GM12878 (cell line): ENCODE measurements around the gene KCTD8. TPM values are rescaled to one million over a fixed set of nuclear protein-coding genes. Genes with fewer than 3 reads are reported as not detected.

Experiments used
- ATAC-seq: fragments of 200-7000 bp; cut with Tn5 transposase; 3 replicates; pipeline ENCODE4 v1.9.1; 2020; ENCODE audit warnings: mild to moderate bottlenecking, moderate library complexity
- BruUV-seq: library from RNA; stranded (reverse); fragments of 400-500 nt; replicated peaks from 2 replicates; lab custom pipeline; 2021; lab: Mats Ljungman, UMichigan
- CTCF ChIA-PET: fragments of 300-600 bp; sonication (Branson Sonifier 250); formaldehyde crosslinking; extraction: SDS; loops from one replicate; lab custom pipeline; 2021; ENCODE audit warnings: inconsistent platforms; lab: Yijun Ruan, JAX
- POLR2A ChIA-PET: fragments of 350-600 bp; formaldehyde crosslinking; extraction: SDS; loops from one replicate; lab custom pipeline; 2021; ENCODE audit warnings: inconsistent platforms; lab: Charles Lee
- RAD21 ChIA-PET: fragments of 300-600 bp; sonication (Branson Sonifier 250); formaldehyde crosslinking; loops from one replicate; lab custom pipeline; 2023; ENCODE audit warnings: antibody characterized with exemption; ENCODE audit not compliant: unreplicated experiment; lab: Charles Lee
- SMC1A ChIA-PET: fragments of 300-600 bp; sonication (Branson Sonifier 250); formaldehyde crosslinking; loops from one replicate; lab custom pipeline; 2023; ENCODE audit not compliant: unreplicated experiment, uncharacterized antibody; lab: Charles Lee
- DNase-seq: peaks from one replicate; pipeline ENCODE4 v3.0.0-alpha.2; 2011; ENCODE audit warnings: low read depth, low spot score
- FAIRE-seq: peaks from 3 replicates; lab custom pipeline; 2011; peaks lifted over from hg19 to GRCh38; lab: Jason Lieb, UNC
- H2AFZ ChIP-seq: 2 replicates; pipeline ENCODE4 v1.6.0; 2011; ENCODE audit warnings: low read depth, low read length, control low read depth; ENCODE audit not compliant: control insufficient read depth
- H3K27ac ChIP-seq: 2 replicates; pipeline ENCODE4 v1.5.1; 2011; ENCODE audit warnings: control low read depth; ENCODE audit not compliant: control insufficient read depth, insufficient read depth
- H3K27me3 ChIP-seq, 2 experiments: replicated peaks in 1 of 2; 2 replicates each; pipeline versions ENCODE4 v1.6.0 to v1.6.1; 2011; ENCODE audit warnings: low read length in 1 of 2; ENCODE audit not compliant: control insufficient read depth in 2 of 2, insufficient read depth in 2 of 2
- H3K36me3 ChIP-seq, 2 experiments: 2 replicates each; pipeline ENCODE4 v1.5.1; 2011; ENCODE audit warnings: low read length in 1 of 2; ENCODE audit not compliant: control insufficient read depth in 2 of 2, insufficient read depth in 2 of 2
- H3K4me1 ChIP-seq: 2 replicates; pipeline ENCODE4 v1.6.1; 2011; ENCODE audit warnings: mild to moderate bottlenecking, low read length, moderate library complexity, mixed read lengths; ENCODE audit not compliant: control insufficient read depth, insufficient read depth
- H3K4me2 ChIP-seq: 2 replicates; pipeline ENCODE4 v1.6.0; 2011; ENCODE audit warnings: control low read depth; ENCODE audit not compliant: control insufficient read depth, insufficient read depth
- H3K4me3 ChIP-seq: fragments of 200-600 bp; sonication (generic); 2 replicates; pipeline ENCODE4 v1.5.1; 2016
- H3K79me2 ChIP-seq: 2 replicates; pipeline ENCODE4 v1.6.0; 2011; ENCODE audit warnings: low read length; ENCODE audit not compliant: control insufficient read depth, insufficient read depth
- H3K9ac ChIP-seq: 2 replicates; pipeline ENCODE4 v1.8.0; 2011; ENCODE audit warnings: low read length, control low read depth, mixed read lengths; ENCODE audit not compliant: control insufficient read depth, insufficient read depth
- H3K9me3 ChIP-seq: replicated peaks from 3 replicates; pipeline ENCODE4 v1.5.1; 2011; ENCODE audit warnings: mild to moderate bottlenecking, low read length; ENCODE audit not compliant: control insufficient read depth, insufficient read depth
- H4K20me1 ChIP-seq: 2 replicates; pipeline ENCODE4 v1.6.0; 2011; ENCODE audit not compliant: control insufficient read depth, insufficient read depth
- BHLHE40 ChIP-seq, 2 experiments: fragments of 450-650 bp in 1 of 2; IDR thresholded peaks; 2 replicates each; pipeline ENCODE4 v1.6.1; 2011 to 2017; ENCODE audit warnings: low read depth in 2 of 2, borderline replicate concordance in 1 of 2, improper control_type of control experiment in 1 of 2, low read length in 1 of 2, mild to moderate bottlenecking in 1 of 2
- BMI1 ChIP-seq: fragments of 450-650 bp; IDR thresholded peaks from 2 replicates; pipeline ENCODE4 v1.6.1; 2016; ENCODE audit warnings: mild to moderate bottlenecking, moderate library complexity, borderline replicate concordance
- CREM ChIP-seq: IDR thresholded peaks from 2 replicates; pipeline ENCODE4 v1.6.1; 2014; ENCODE audit warnings: antibody characterized with exemption, low read depth
- EZH2 ChIP-seq: IDR thresholded peaks from 2 replicates; pipeline ENCODE4 v1.6.1; 2012; ENCODE audit warnings: low read depth, mild to moderate bottlenecking, control low read depth, inconsistent platforms, low read length, borderline replicate concordance; ENCODE audit not compliant: control insufficient read depth
- IRF4 ChIP-seq: IDR thresholded peaks from 2 replicates; pipeline ENCODE4 v1.6.1; 2011; ENCODE audit warnings: low read depth, low read length
- NKRF ChIP-seq: fragments of 450-650 bp; conservative IDR thresholded peaks from 2 replicates; pipeline ENCODE4 v1.6.1; 2017; ENCODE audit warnings: mild to moderate bottlenecking, moderate library complexity
- PAX8 ChIP-seq: fragments of 450-650 bp; IDR thresholded peaks from 2 replicates; pipeline ENCODE4 v1.6.1; 2017; ENCODE audit warnings: mild to moderate bottlenecking, moderate library complexity
- SIN3A ChIP-seq: IDR thresholded peaks from 2 replicates; pipeline ENCODE4 v1.6.1; 2012; ENCODE audit warnings: low read depth, low read length, improper control_type of control experiment
- SMAD1 ChIP-seq: fragments of 450-650 bp; IDR thresholded peaks from 2 replicates; pipeline ENCODE4 v1.6.1; 2018; ENCODE audit warnings: mild to moderate bottlenecking, low read depth; ENCODE audit not compliant: partially characterized antibody
- SMARCA5 ChIP-seq: fragments of 450-650 bp; IDR thresholded peaks from 2 replicates; pipeline ENCODE4 v1.6.1; 2017; ENCODE audit warnings: mild to moderate bottlenecking
- SPI1 ChIP-seq: IDR thresholded peaks from 2 replicates; pipeline ENCODE4 v1.6.1; 2011; ENCODE audit warnings: low read depth, mild to moderate bottlenecking, low read length, moderate library complexity, borderline replicate concordance; ENCODE audit not compliant: insufficient read depth
- SRF ChIP-seq, 2 experiments: IDR thresholded peaks; 2 replicates each; pipeline ENCODE4 v1.6.1; 2011; ENCODE audit warnings: low read depth in 2 of 2, low read length in 2 of 2, mild to moderate bottlenecking in 1 of 2, moderate library complexity in 1 of 2
- ZNF217 ChIP-seq: fragments of 450-650 bp; IDR thresholded peaks from 2 replicates; pipeline ENCODE4 v1.6.1; 2017; ENCODE audit warnings: antibody characterized with exemption, mild to moderate bottlenecking
- ZNF622 ChIP-seq: fragments of 450-650 bp; IDR thresholded peaks from 2 replicates; pipeline ENCODE4 v1.6.1; 2017; ENCODE audit warnings: mild to moderate bottlenecking, inconsistent platforms
- ZZZ3 ChIP-seq: IDR thresholded peaks from 2 replicates; pipeline ENCODE4 v1.6.1; 2011; ENCODE audit warnings: low read depth; ENCODE audit not compliant: control insufficient read depth, insufficient read length
- WGBS: methylation state at CpG from one replicate; pipeline ENCODE4 v1.1.6; 2016; ENCODE audit warnings: low lambda C conversion rate; ENCODE audit not compliant: insufficient replicate concordance, insufficient coverage; ENCODE audit errors: missing lambda C conversion rate; 5-methylcytosine and 5-hydroxymethylcytosine counted together
- in situ Hi-C: fragments of 300-500 bp; cut with MboI; formaldehyde crosslinking; loops from 9 replicates; pipeline ENCODE4 v1.14.3; 2018; ENCODE audit warnings: mixed read lengths
- intact Hi-C: fragments of 100-400 bp; cut with micrococcal nuclease; formaldehyde crosslinking; loops from one replicate; pipeline ENCODE4 v1.14.2; 2022; ENCODE audit not compliant: unreplicated experiment
- polyA plus RNA-seq, 11 experiments: library from polyadenylated mRNA; depleted of rRNA in 4 of 11; unstranded in 6 of 11; stranded (reverse) in 5 of 11; fragments of >200 nt; fragmentation: Nextera tagmentation in 4 of 11; fragmentation: Illumina TruSeq in 1 of 11; extraction: Ambion mirVana in 4 of 11; extraction: Trizol in 1 of 11; gene quantifications; 1 replicate in 1 of 11; 2 replicates in 10 of 11; pipeline versions ENCODE4 v1.2.1 to v1.2.3, GENCODE V29; 2011 to 2016; ENCODE audit warnings: inconsistent platforms in 2 of 11, missing spikeins in 2 of 11, low read depth in 1 of 11
- total RNA-seq, 4 experiments: library from RNA; depleted of rRNA in 3 of 4; stranded (reverse); fragments of >200 nt in 3 of 4; fragmentation: Illumina TruSeq in 1 of 4; extraction: Trizol in 1 of 4; gene quantifications; 2 replicates each; pipeline versions ENCODE4 v1.2.1 to v1.2.3, GENCODE V29; 2013 to 2021
- TF ChIP-seq, protein P1 (sequence below): fragments of 450-650 bp; IDR thresholded peaks from 2 replicates; pipeline ENCODE4 v1.6.1; 2016; ENCODE audit warnings: mild to moderate bottlenecking, moderate library complexity, borderline replicate concordance

The KCTD8 gene
- total and polyA plus RNA-seq, 10 of the 15 experiments (the other 5 are each of a cell fraction or from before 2014, with no cell fraction given), result 0.06 TPM; not detected in 9

DNA sequence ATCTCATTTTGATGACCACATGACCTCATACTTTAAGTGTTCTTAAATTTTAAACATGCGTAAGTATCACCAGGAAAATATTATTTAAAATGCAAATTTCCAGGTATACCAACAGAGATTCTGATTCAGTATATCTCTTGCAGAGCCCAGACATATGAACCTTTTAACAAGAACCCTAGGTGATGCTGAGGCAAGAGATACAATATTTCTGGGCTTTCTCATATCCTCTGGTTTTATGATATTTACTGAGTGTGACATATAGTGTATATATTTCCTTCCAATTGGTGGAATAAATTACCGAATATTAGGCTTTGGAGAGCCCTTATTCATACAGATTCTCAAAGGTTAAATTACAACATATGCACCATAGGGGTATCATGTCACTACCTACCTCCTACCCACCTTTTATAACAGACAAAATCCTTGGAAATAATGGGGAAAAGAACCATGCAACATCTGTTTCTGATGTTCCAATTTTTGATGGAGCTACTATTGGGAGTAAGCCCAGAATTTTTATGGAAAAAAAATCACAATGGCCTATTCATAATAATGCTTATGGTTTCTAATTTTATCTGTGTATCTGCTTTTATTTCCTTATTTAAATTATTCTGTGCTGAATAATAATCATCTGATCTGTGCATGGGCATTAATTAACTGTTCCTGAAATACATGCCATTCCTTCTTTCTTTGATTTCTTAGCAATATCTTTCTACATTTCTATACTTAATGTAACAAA lies 27.1 kb downstream of the KCTD8 start:
- CTCF ChIA-PET, result no interaction called here
- no peak for FAIRE-seq
- no peak for TF ChIP-seq CREM
- TF ChIP-seq BMI1, result no peak
- TF ChIP-seq, protein P1, sequence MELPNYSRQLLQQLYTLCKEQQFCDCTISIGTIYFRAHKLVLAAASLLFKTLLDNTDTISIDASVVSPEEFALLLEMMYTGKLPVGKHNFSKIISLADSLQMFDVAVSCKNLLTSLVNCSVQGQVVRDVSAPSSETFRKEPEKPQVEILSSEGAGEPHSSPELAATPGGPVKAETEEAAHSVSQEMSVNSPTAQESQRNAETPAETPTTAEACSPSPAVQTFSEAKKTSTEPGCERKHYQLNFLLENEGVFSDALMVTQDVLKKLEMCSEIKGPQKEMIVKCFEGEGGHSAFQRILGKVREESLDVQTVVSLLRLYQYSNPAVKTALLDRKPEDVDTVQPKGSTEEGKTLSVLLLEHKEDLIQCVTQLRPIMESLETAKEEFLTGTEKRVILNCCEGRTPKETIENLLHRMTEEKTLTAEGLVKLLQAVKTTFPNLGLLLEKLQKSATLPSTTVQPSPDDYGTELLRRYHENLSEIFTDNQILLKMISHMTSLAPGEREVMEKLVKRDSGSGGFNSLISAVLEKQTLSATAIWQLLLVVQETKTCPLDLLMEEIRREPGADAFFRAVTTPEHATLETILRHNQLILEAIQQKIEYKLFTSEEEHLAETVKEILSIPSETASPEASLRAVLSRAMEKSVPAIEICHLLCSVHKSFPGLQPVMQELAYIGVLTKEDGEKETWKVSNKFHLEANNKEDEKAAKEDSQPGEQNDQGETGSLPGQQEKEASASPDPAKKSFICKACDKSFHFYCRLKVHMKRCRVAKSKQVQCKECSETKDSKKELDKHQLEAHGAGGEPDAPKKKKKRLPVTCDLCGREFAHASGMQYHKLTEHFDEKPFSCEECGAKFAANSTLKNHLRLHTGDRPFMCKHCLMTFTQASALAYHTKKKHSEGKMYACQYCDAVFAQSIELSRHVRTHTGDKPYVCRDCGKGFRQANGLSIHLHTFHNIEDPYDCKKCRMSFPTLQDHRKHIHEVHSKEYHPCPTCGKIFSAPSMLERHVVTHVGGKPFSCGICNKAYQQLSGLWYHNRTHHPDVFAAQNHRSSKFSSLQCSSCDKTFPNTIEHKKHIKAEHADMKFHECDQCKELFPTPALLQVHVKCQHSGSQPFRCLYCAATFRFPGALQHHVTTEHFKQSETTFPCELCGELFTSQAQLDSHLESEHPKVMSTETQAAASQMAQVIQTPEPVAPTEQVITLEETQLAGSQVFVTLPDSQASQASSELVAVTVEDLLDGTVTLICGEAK, result no peak
- TF ChIP-seq SMARCA5, result no peak
- no peak for TF ChIP-seq BHLHE40 (IDR thresholded peaks at IDR 0.05; ENCODE audit: borderline replicate concordance in 1 of 2, low read depth in 2 of 2, low read length in 1 of 2)
- TF ChIP-seq ZNF622, result no peak
- no peak for TF ChIP-seq SRF (IDR thresholded peaks at IDR 0.05; ENCODE audit: low read depth in 2 of 2, low read length in 2 of 2)
- no peak for TF ChIP-seq EZH2
- TF ChIP-seq SPI1, result no peak
- TF ChIP-seq SMAD1, result no peak
- TF ChIP-seq ZZZ3, result no peak
- TF ChIP-seq ZNF217, result no peak
- no peak for TF ChIP-seq IRF4
- TF ChIP-seq PAX8, result no peak
- TF ChIP-seq NKRF, result no peak
- TF ChIP-seq SIN3A, result no peak
- TF ChIP-seq, all 136 proteins: peak for 0
- no TSS peak for BruUV-seq
- RAD21 ChIA-PET, result no interaction called here
- in situ Hi-C loops, result no loop called here
- intact Hi-C loops, result no loop called here
- H4K20me1 ChIP-seq, result no peaks in the 10 kb centered on the region
- no peak overlapping the region for H2AFZ ChIP-seq
- H3K36me3 ChIP-seq, result no peaks in the 10 kb centered on the region
- SMC1A ChIA-PET, result interaction anchor here (0.6 kb wide), 1 partner anchor 1310 kb away, joined by 3 read pairs; no protein-coding TSS in a partner anchor
- DNase-seq (no peak), ATAC-seq (no peak)
- H3K79me2 ChIP-seq, result no peaks in the 10 kb centered on the region
- H3K4me1 ChIP-seq, result no peaks in the 10 kb centered on the region
- H3K27me3 ChIP-seq, result no peaks in the 10 kb centered on the region
- H3K27ac ChIP-seq, result no peak overlapping the region
- no peaks in the 10 kb centered on the region for H3K9me3 ChIP-seq
- WGBS, result 46% methylated on average over 2 of the region's 2 CpGs
- H3K4me3 ChIP-seq, result no peak overlapping the region
- no peak overlapping the region for H3K4me2 ChIP-seq
- H3K9ac ChIP-seq, result no peak overlapping the region
- POLR2A ChIA-PET, result no interaction called here
